NB4 (cell line): Measurements from ENCODE around the gene SLC19A1.

Experiments
- CTCF ChIP-seq: IDR thresholded peaks from one replicate; pipeline ENCODE4 v1.5.1; 2012; ENCODE audit warnings: low read depth, low read length
- POLR2A ChIP-seq: IDR thresholded peaks from 2 replicates; pipeline ENCODE4 v1.6.1; 2011; ENCODE audit warnings: mild to moderate bottlenecking; ENCODE audit not compliant: insufficient read length; ENCODE audit errors: extremely low read depth
- TF ChIP-seq, protein P1 (sequence below): IDR thresholded peaks from 2 replicates; pipeline ENCODE4 v1.6.1; 2011; ENCODE audit warnings: low read depth, low read length

DNA sequence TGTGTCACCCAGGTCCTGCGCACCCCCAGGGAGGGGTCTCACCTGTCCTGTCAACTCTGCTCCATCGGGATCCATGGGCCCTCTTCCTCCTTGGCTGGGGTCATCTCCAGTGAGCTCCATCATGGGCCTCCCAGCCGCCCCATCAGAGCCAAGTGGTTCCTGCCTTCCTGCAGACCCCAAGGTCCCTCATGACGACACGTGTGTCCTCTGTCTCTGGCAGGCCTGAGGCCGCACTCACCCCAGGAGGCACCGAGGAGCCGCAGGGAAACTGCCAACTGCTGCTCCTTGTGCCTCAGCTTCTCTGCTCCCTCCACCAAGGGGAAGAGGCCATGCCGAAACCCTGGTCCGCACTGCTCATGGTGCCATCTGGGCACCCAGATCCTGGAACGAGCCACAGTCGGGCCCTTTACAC, 90.5 kb downstream of the SLC19A1 start:
- no peak for TF ChIP-seq CTCF
- TF ChIP-seq POLR2A: no peak
- TF ChIP-seq, protein P1, sequence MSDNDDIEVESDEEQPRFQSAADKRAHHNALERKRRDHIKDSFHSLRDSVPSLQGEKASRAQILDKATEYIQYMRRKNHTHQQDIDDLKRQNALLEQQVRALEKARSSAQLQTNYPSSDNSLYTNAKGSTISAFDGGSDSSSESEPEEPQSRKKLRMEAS: no peak
